ENCODE measurements around the gene S100A7A. TPM values are rescaled to one million over a fixed set of nuclear protein-coding genes. Genes with fewer than 3 reads are reported as not detected.
"Not testable (repeated sequence)": the region's sequence is repeated elsewhere in the genome, so short reads cannot be mapped to it uniquely, and the experiment has no call there.

S100A7A gene
- polyA plus RNA-seq, 10 donors = not detected

GRCh38 chr1:153422450-153423068 is 6.2 kb downstream of the S100A7A start:
- DNase-seq = peak; percentile 59 to 86 (median 82)

- DNase-seq = no peak
Measured at GRCh38 chr1:153426809-153427208, 10.5 kb downstream of the S100A7A start.

GRCh38 chr1:153428073-153428638 is 11.8 kb downstream of the S100A7A start:
- no peak for DNase-seq

GRCh38 chr1:153428791-153429190 is 12.5 kb downstream of the S100A7A start:
- DNase-seq = no peak

GRCh38 chr1:153429266-153430165 is 13.2 kb downstream of the S100A7A start:
- no peak for DNase-seq

GRCh38 chr1:153430166-153430553 is 13.8 kb downstream of the S100A7A start:
- DNase-seq = no peak

GRCh38 chr1:153430561-153430960 is 14.2 kb downstream of the S100A7A start:
- no peak for DNase-seq

GRCh38 chr1:153431002-153431401 is 14.7 kb downstream of the S100A7A start:
- DNase-seq = no peak

GRCh38 chr1:153431427-153431826 is 15.1 kb downstream of the S100A7A start:
- DNase-seq = no peak

GRCh38 chr1:153431928-153432327 is 15.6 kb downstream of the S100A7A start:
- no peak for DNase-seq

GRCh38 chr1:153432874-153433681 is 16.8 kb downstream of the S100A7A start:
- DNase-seq = no peak

GRCh38 chr1:153434746-153435455 is 18.6 kb downstream of the S100A7A start:
- no peak for DNase-seq

GRCh38 chr1:153437236-153437635 is 20.9 kb downstream of the S100A7A start:
- no peak for DNase-seq

GRCh38 chr1:153438599-153438998 is 22.3 kb downstream of the S100A7A start:
- DNase-seq = no peak

GRCh38 chr1:153439273-153439672 is 23.0 kb downstream of the S100A7A start:
- DNase-seq = no peak

GRCh38 chr1:153441238-153441755 is 25.0 kb downstream of the S100A7A start:
- no peak for DNase-seq

GRCh38 chr1:153443486-153443885 is 27.2 kb downstream of the S100A7A start:
- DNase-seq = no peak

- DNase-seq = no peak
Measured at GRCh38 chr1:153444078-153444477, 27.8 kb downstream of the S100A7A start.

- DNase-seq = no peak
Measured at GRCh38 chr1:153447498-153448170, 31.3 kb downstream of the S100A7A start.

GRCh38 chr1:153448851-153449250 is 32.5 kb downstream of the S100A7A start:
- DNase-seq = not testable (repeated sequence)

Measured in muscle of back (tissue), 11 donors.